ENCODE results near the gene HELZ2.
A peak's percentile ranks its signal among the peaks of the same experiment; 100 is the strongest.
"Not testable (repeated sequence)": the region's sequence is repeated elsewhere in the genome, so short reads cannot be mapped to it uniquely, and the experiment has no call there.

The HELZ2 gene

GRCh38 chr20:63574156-63574828 lies at the start of gene HELZ2:
HELZ2 (minus strand) TSS chr20:63574239; CDS start chr20:63572385, 1,854 bp downstream.
- DNase-seq, result peak; percentile 68

GRCh38 chr20:63622732-63623131 lies 48.7 kb upstream of the HELZ2 start:
- DNase-seq, result no peak

- no peak for DNase-seq
These were observed 48.1 kb upstream of the HELZ2 start for GRCh38 chr20:63622096-63622495.

- DNase-seq, result no peak
These were observed 47.0 kb upstream of the HELZ2 start for GRCh38 chr20:63620991-63621390.

GRCh38 chr20:63619505-63619904 lies 45.5 kb upstream of the HELZ2 start:
- DNase-seq, result no peak

GRCh38 chr20:63619086-63619485 lies 45.0 kb upstream of the HELZ2 start:
- no peak for DNase-seq

- DNase-seq, result no peak
These were observed 44.4 kb upstream of the HELZ2 start for GRCh38 chr20:63618291-63618980.

- DNase-seq, result no peak
These were observed 43.8 kb upstream of the HELZ2 start for GRCh38 chr20:63617876-63618265.

GRCh38 chr20:63617092-63617875 lies 43.2 kb upstream of the HELZ2 start:
- DNase-seq, result no peak

- DNase-seq, result not testable (repeated sequence)
These were observed 40.0 kb upstream of the HELZ2 start for GRCh38 chr20:63613863-63614594.

- DNase-seq, result no peak
These were observed 38.4 kb upstream of the HELZ2 start for GRCh38 chr20:63612276-63612931.

- no peak for DNase-seq
These were observed 37.6 kb upstream of the HELZ2 start for GRCh38 chr20:63611646-63612045.

GRCh38 chr20:63610581-63611435 lies 36.8 kb upstream of the HELZ2 start:
- no peak for DNase-seq

GRCh38 chr20:63606686-63607085 lies 32.6 kb upstream of the HELZ2 start:
- DNase-seq, result no peak

- DNase-seq, result no peak
These were observed 28.3 kb upstream of the HELZ2 start for GRCh38 chr20:63602321-63602720.

GRCh38 chr20:63601679-63602078 lies 27.6 kb upstream of the HELZ2 start:
- not testable (repeated sequence) for DNase-seq

GRCh38 chr20:63599396-63600050 lies 25.5 kb upstream of the HELZ2 start:
- DNase-seq, result no peak

GRCh38 chr20:63598479-63599395 lies 24.7 kb upstream of the HELZ2 start:
- DNase-seq, result no peak

- no peak for DNase-seq
These were observed 23.8 kb upstream of the HELZ2 start for GRCh38 chr20:63597651-63598478.

Measured in fibroblast of skin of right quadriceps (primary cell).